ENCODE data around the gene MTA1.

MTA1 gene

DNA sequence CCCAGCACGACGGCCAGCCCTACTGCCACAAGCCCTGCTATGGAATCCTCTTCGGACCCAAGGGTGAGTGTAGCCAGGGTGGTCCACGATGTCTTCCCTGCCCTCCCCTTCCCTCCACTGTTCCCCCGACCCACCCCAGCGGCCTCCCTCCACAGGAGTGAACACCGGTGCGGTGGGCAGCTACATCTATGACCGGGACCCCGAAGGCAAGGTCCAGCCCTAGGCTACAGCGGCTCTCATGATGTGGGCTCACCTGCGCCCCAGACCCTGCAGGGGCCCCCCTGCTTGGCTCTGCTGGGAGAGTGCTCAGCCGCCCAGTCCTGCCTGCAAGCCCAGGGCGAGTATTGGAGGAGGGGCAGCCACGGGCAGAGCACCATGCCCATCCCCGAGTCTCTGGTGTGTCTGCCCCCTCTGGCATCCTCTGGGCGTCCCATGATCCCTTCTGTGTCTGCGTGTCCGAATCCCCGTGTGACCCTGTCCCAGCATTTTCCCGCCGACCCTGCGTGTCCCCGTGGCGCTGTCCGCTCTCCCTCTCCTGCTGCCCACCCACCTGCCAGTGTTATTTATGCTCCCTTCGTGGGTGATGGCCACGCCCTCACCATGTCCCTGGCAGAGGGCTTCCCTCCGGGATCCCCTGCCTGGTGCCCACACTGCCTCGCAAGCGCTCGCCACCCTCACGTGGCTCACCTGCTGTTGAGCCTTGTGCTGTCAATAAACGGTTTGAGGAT lies 60.0 kb downstream of the MTA1 start:
- no peak for DNase-seq (ENCODE audit: low read depth)
- TF ChIP-seq, protein P1, sequence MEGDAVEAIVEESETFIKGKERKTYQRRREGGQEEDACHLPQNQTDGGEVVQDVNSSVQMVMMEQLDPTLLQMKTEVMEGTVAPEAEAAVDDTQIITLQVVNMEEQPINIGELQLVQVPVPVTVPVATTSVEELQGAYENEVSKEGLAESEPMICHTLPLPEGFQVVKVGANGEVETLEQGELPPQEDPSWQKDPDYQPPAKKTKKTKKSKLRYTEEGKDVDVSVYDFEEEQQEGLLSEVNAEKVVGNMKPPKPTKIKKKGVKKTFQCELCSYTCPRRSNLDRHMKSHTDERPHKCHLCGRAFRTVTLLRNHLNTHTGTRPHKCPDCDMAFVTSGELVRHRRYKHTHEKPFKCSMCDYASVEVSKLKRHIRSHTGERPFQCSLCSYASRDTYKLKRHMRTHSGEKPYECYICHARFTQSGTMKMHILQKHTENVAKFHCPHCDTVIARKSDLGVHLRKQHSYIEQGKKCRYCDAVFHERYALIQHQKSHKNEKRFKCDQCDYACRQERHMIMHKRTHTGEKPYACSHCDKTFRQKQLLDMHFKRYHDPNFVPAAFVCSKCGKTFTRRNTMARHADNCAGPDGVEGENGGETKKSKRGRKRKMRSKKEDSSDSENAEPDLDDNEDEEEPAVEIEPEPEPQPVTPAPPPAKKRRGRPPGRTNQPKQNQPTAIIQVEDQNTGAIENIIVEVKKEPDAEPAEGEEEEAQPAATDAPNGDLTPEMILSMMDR (IDR thresholded peaks at IDR 0.05; ENCODE audit: control insufficient read depth, insufficient read depth, low read depth, low read length, missing control alignments) = no peak
- H3K4me3 ChIP-seq (ENCODE audit: control insufficient read depth, low read depth, low read length) = no peak overlapping the region

DNA sequence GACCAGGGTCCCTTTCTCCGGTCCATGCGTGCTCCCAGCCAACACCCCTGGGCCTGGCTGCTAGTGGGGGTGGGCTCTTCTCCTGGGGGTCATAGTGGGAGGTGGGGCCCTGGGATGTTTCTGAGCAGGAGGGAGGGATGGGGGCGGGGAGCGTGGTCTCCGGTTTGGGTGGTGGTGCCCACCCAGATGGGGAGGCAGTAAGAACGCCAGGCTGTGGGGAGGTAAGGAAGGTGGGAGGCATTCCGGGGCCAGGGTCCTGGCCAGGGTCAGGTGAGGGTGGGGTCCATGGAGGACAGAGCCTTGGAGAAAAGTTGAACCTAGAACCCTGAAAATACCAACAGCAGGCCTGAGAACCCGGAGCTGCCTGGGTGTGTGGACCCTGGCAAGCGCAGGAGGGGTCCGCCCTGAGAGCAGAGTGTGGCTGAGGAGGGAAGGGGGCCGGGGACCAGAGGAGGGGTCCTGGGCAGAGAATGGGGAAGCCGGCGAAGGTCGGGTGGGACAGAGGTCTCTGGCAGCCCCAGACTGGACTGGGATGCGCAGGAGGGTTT lies 60.6 kb downstream of the MTA1 start:
- TF ChIP-seq, protein P1 (IDR thresholded peaks at IDR 0.05; ENCODE audit: control insufficient read depth, insufficient read depth, low read depth, low read length, missing control alignments) = no peak
- no peak overlapping the region for H3K4me3 ChIP-seq (ENCODE audit: control insufficient read depth, low read depth, low read length)
- DNase-seq (ENCODE audit: low read depth) = no peak

DNA sequence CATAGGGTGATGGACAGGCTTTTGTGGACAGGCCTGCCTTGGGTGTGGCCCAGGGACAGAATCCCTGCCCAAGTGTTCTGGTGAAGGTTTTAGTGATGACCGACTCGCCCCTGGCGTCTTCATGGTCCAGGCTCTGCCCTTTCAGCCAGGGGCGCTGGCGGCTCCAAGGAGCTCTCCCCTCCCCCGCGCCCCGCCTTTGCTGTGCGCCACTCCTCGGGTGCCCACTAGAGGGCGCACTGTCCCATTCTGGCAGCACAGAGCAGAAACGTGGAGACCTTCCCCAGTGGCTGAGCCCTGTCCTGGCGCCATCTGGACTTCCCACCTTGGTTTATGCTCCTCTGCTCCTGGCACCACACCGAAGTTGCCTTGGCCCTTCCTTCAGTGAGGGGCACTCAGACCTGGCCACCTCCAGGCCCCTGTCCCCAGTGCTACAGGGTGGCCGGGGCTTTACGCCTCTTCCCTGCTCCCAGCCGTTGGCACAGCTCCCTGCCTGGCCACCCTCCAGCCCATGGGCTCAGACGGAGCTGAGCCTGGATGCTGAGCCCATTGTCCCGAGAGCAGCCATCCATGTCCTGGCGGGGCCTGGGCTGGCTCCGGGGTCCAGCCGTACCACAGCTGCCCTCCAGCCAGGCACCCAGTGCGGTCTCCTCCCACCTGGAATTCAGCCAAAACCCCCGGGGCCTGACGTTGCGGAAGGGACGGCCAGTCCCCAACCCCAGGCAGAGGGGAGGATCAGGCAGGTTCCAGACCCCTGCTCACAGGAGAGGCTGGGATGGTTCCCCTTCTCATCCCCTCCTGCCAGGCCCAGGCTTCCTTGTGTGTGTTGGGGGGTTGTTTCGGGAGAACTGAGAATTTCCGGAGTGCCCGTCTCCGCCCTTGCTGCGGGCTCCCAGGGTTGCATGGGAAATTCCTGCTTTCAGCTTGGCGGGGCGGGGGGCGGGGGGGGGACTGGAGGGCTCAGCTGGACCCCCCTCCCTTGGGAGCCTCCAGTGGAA lies 61.5 kb downstream of the MTA1 start:
- DNase-seq (ENCODE audit: low read depth) = peak; percentile 31
- H3K4me3 ChIP-seq (ENCODE audit: control insufficient read depth, low read depth, low read length) = peak overlapping the region; percentile 55
- TF ChIP-seq, protein P1 (IDR thresholded peaks at IDR 0.05; ENCODE audit: control insufficient read depth, insufficient read depth, low read depth, low read length, missing control alignments) = peak; percentile 99

DNA sequence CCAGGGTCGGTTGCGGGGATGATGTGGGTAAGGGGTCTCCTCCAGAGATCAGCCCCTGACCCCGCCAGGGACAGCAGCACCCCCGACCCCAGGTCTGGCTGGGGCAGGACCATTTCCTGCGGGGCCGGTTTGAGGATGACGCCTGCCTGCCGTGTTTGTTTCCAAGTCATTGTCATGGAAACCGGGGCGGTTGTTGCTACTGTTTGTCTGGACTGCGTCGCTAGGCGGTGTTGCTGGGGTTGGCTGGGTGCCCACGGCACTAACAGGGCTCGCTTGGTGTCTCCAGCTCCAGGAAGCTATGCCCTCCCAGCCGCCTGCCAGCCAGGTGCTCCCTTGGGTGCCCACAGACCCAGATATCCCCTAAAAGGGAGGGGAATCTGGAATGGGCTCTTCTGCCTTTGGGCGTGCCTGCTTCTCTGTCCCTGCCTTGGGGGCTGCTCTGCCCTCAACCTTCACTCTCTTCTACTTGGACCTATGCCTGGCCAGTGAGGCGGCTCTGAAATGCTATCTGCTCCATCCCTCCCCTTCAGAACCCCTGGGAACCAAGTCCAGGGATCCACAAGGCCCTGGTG lies 62.3 kb downstream of the MTA1 start:
- TF ChIP-seq, protein P1 (IDR thresholded peaks at IDR 0.05; ENCODE audit: control insufficient read depth, insufficient read depth, low read depth, low read length, missing control alignments) = no peak
- DNase-seq (ENCODE audit: low read depth) = peak; percentile 91
- peak overlapping the region; percentile 55 for H3K4me3 ChIP-seq (ENCODE audit: control insufficient read depth, low read depth, low read length)

DNA sequence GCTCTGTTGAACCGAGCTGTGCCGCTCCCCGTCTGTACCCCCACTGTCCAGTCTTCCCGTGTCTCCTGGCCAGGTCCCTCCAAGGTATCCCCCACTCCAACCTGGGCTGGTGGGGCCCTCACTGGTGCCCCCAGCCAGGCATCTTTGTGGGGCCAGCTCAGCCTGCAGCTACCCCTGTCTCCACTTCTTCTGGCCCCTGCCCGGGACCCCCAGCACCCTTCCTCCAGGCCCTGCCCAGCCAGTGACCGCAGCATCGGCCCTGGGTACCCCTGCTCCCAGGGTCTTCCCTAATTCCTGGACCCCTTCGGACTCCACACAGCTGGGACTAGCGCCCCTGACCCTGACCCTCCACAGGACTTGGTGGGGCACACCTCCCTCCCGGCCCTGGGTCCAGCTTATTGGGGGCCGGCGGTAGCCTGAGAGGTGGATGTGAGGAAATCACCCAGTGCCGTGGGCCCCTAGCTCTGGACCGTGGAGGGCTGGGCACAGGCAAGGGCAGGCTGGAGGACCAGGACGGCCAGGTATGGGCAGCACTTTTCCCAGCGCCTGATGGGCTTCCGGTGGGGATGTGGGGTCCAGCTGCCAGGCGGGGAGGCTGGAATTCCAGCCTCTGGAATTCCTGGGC lies 63.0 kb downstream of the MTA1 start:
- TF ChIP-seq, protein P1 (IDR thresholded peaks at IDR 0.05; ENCODE audit: control insufficient read depth, insufficient read depth, low read depth, low read length, missing control alignments) = no peak
- no peak overlapping the region for H3K4me3 ChIP-seq (ENCODE audit: control insufficient read depth, low read depth, low read length)
- DNase-seq (ENCODE audit: low read depth) = no peak
